ENCODE results near the gene TMEM231.

Gene TMEM231

DNA sequence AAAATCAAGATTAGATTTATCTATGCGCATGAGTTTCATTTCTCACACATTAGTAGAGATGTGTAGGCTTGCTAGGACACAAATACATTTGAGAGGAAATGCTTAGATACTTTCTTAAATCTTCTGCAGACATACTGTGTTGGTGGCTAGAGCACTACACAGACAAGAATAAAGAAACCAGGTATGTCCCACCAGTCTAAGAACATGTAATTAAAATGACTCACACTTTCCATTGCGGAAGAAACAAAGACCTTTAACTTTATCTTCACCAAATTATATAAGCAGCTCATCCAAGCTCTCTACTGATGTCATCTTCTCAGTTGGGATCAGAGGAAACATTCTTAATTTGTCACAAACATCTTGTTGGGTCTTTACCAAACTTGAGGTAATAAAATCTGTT lies 22.7 kb upstream of the TMEM231 start:
- DNase-seq: no peak
- peaks cover 10 to 45% (median 27%) of the 10 kb centered on the region in 4 experiments for H3K36me3 ChIP-seq (ENCODE audit: control insufficient read depth in 4 of 4, insufficient read depth in 4 of 4, low read length in 3 of 4)
- peaks cover 2 to 25% (median 10%) of the 10 kb centered on the region in 4 experiments for H3K4me1 ChIP-seq (ENCODE audit: control extremely low read depth in 1 of 4, control insufficient read depth in 4 of 4, insufficient read depth in 4 of 4, low read length in 3 of 4)
- ChIA-PET CTCF (interaction anchor here (0.7 to 1.5 kb wide), 3 partner anchors 14 to 28 kb away, joined by 3 read pairs; partner anchors contain the start of gene TMEM231), POLR2A (no interaction called here)
- no peak overlapping the region for H3K4me3 ChIP-seq (ENCODE audit: control insufficient read depth in 1 of 7, extremely low read depth in 1 of 7, insufficient read depth in 4 of 7, low read depth in 2 of 7, low read length in 6 of 7)
- H3K27ac ChIP-seq (ENCODE audit: insufficient read depth in 1 of 2, low read depth in 1 of 2, low read length in 2 of 2, poor library complexity in 1 of 2, severe bottlenecking in 2 of 2): no peak overlapping the region
- H3K9me3 ChIP-seq (ENCODE audit: control extremely low read depth in 1 of 5, control insufficient read depth in 4 of 5, insufficient read depth in 2 of 5, low read depth in 1 of 5, low read length in 4 of 5): no peaks in the 10 kb centered on the region
- no peaks in the 10 kb centered on the region for H3K27me3 ChIP-seq (replicated peaks in 2 of 5; ENCODE audit: control insufficient read depth in 4 of 5, insufficient read depth in 5 of 5, low read length in 4 of 5)
- WGBS (ENCODE audit: insufficient coverage): no CpG with 5 or more reads among the region's 2 CpGs

DNA sequence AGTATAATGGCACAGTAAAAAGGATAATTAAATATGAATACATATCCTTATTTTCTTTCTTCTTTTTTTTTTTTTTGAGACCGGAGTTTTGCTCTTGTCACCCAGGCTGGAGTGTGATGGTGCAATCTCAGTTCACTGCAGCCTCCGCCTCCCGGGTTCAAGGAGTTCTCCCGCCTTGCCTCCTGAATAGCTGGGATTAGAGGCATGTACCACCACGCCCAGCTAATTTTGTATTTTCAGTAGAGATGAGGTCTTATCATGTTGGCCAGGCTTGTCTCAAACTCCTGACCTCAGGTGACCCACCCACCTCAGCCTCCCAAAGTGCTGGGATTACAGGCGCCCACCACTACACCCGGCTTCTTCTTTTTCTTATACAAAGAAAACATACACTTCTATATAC lies 22.2 kb upstream of the TMEM231 start:
- DNase-seq: no peak
- POLR2A ChIA-PET: no interaction called here
- Histone ChIP-seq H3K27ac (ENCODE audit: insufficient read depth in 1 of 2, low read depth in 1 of 2, low read length in 2 of 2, poor library complexity in 1 of 2, severe bottlenecking in 2 of 2) (no peak overlapping the region), H3K4me3 (ENCODE audit: control insufficient read depth in 1 of 7, extremely low read depth in 1 of 7, insufficient read depth in 4 of 7, low read depth in 2 of 7, low read length in 6 of 7) (no peak overlapping the region), H3K4me1 (ENCODE audit: control extremely low read depth in 1 of 4, control insufficient read depth in 4 of 4, insufficient read depth in 4 of 4, low read length in 3 of 4) (peaks cover 2 to 29% (median 12%) of the 10 kb centered on the region in 4 experiments), H3K36me3 (ENCODE audit: control insufficient read depth in 4 of 4, insufficient read depth in 4 of 4, low read length in 3 of 4) (peaks cover 14 to 50% (median 30%) of the 10 kb centered on the region in 4 experiments), H3K27me3 (replicated peaks in 2 of 5; ENCODE audit: control insufficient read depth in 4 of 5, insufficient read depth in 5 of 5, low read length in 4 of 5) (no peaks in the 10 kb centered on the region), H3K9me3 (ENCODE audit: control extremely low read depth in 1 of 5, control insufficient read depth in 4 of 5, insufficient read depth in 2 of 5, low read depth in 1 of 5, low read length in 4 of 5) (no peaks in the 10 kb centered on the region)
- CTCF ChIA-PET: interaction anchor here (1.0 kb wide), 1 partner anchor 25 kb away, joined by 4 read pairs; no protein-coding TSS in a partner anchor
- no CpG with 5 or more reads among the region's 7 CpGs for WGBS (ENCODE audit: insufficient coverage)

DNA sequence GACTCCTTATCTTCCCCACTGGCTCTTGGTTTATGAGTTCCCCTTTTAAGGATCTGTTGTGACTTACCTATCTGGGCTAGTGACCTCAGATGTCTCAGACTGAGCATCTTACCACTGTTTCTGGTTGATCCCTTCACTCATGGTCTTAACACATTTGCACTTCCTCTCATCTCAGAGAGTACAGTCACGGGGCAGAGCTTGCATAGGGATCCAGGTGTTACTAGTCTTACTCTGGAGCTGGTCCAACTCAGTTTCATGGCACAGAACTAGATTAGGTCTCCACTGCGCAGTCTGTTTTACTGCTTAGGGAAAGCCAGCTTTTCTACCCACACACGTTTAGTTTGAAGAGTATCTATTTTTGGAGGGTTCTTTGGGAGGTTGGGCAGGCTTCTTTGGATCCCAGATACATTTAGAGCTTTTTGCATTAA lies 20.3 kb upstream of the TMEM231 start:
- H3K4me3 ChIP-seq (ENCODE audit: control insufficient read depth in 1 of 7, extremely low read depth in 1 of 7, insufficient read depth in 4 of 7, low read depth in 2 of 7, low read length in 6 of 7): no peak overlapping the region
- no peak for DNase-seq
- H3K4me1 ChIP-seq (ENCODE audit: control extremely low read depth in 1 of 4, control insufficient read depth in 4 of 4, insufficient read depth in 4 of 4, low read length in 3 of 4): peaks cover 2 to 39% (median 16%) of the 10 kb centered on the region in 4 experiments
- WGBS (ENCODE audit: insufficient coverage): 88% methylated on average over 3 of the region's 3 CpGs
- H3K27ac ChIP-seq (ENCODE audit: insufficient read depth in 1 of 2, low read depth in 1 of 2, low read length in 2 of 2, poor library complexity in 1 of 2, severe bottlenecking in 2 of 2): no peak overlapping the region
- CTCF ChIA-PET: interaction anchor here (1.8 kb wide), 1 partner anchor 11 kb away, joined by 4 read pairs; the partner anchor contains the start of gene GABARAPL2
- POLR2A ChIA-PET: no interaction called here
- H3K36me3 ChIP-seq (ENCODE audit: control insufficient read depth in 4 of 4, insufficient read depth in 4 of 4, low read length in 3 of 4): peaks cover 15 to 65% (median 38%) of the 10 kb centered on the region in 4 experiments
- no peaks in the 10 kb centered on the region for H3K9me3 ChIP-seq (ENCODE audit: control extremely low read depth in 1 of 5, control insufficient read depth in 4 of 5, insufficient read depth in 2 of 5, low read depth in 1 of 5, low read length in 4 of 5)
- H3K27me3 ChIP-seq (replicated peaks in 2 of 5; ENCODE audit: control insufficient read depth in 4 of 5, insufficient read depth in 5 of 5, low read length in 4 of 5): no peaks in the 10 kb centered on the region

DNA sequence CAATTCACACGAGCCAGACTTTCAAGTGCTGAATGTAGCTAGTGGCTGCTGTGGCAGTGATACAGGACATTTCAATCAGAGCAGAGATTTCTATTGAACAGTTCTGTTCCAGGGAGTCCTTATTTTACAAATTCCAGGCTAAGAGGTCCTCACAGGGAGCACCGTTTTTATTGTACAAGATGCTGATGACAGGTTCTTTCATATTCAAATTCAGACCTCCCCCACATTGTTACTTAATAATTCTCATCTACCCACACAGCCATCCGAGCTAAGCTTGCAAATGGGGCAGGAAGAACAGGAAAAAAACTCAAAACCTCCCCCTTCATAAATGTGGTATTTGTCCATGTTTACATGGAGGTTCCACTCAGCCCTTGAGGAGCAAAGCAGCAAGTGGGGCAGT lies 19.9 kb upstream of the TMEM231 start:
- Histone ChIP-seq H3K4me1 (ENCODE audit: control extremely low read depth in 1 of 4, control insufficient read depth in 4 of 4, insufficient read depth in 4 of 4, low read length in 3 of 4) (peaks cover 2 to 39% (median 16%) of the 10 kb centered on the region in 4 experiments), H3K27me3 (replicated peaks in 2 of 5; ENCODE audit: control insufficient read depth in 4 of 5, insufficient read depth in 5 of 5, low read length in 4 of 5) (no peaks in the 10 kb centered on the region), H3K27ac (ENCODE audit: insufficient read depth in 1 of 2, low read depth in 1 of 2, low read length in 2 of 2, poor library complexity in 1 of 2, severe bottlenecking in 2 of 2) (no peak overlapping the region), H3K36me3 (ENCODE audit: control insufficient read depth in 4 of 4, insufficient read depth in 4 of 4, low read length in 3 of 4) (peaks cover 15 to 70% (median 41%) of the 10 kb centered on the region in 4 experiments), H3K9me3 (ENCODE audit: control extremely low read depth in 1 of 5, control insufficient read depth in 4 of 5, insufficient read depth in 2 of 5, low read depth in 1 of 5, low read length in 4 of 5) (no peaks in the 10 kb centered on the region), H3K4me3 (ENCODE audit: control insufficient read depth in 1 of 7, extremely low read depth in 1 of 7, insufficient read depth in 4 of 7, low read depth in 2 of 7, low read length in 6 of 7) (no peak overlapping the region)
- WGBS (ENCODE audit: insufficient coverage): 90% methylated on average over 2 of the region's 3 CpGs
- ChIA-PET POLR2A (no interaction called here), CTCF (interaction anchor here (1.4 to 1.8 kb wide), 2 partner anchors 11 to 25 kb away, joined by 3 to 4 read pairs; partner anchors contain the start of gene GABARAPL2)
- DNase-seq: no peak

DNA sequence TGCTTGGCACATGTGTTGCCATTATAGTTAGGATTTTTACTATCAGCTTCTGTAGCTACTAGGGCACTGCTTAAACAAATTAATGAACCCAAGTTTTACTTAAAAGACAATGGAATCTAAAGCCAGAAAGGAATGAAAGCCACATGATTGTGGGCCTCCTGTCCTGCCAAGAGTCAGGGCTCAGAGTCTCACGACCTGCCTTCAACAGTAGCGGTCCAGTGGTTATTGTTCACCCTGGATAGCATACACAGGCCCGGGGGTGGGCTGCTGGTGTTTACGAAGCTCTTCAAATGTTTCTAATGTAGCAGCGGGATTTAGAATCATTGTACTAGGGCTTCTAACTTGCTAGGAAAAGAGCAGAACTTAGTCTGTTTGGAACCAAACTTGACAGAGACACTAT lies 17.9 kb upstream of the TMEM231 start:
- Histone ChIP-seq H3K27ac (ENCODE audit: insufficient read depth in 1 of 2, low read depth in 1 of 2, low read length in 2 of 2, poor library complexity in 1 of 2, severe bottlenecking in 2 of 2) (no peak overlapping the region), H3K4me1 (ENCODE audit: control extremely low read depth in 1 of 4, control insufficient read depth in 4 of 4, insufficient read depth in 4 of 4, low read length in 3 of 4) (peaks cover 0 to 27% (median 11%) of the 10 kb centered on the region in 4 experiments), H3K4me3 (ENCODE audit: control insufficient read depth in 1 of 7, extremely low read depth in 1 of 7, insufficient read depth in 4 of 7, low read depth in 2 of 7, low read length in 6 of 7) (peak overlapping the region in 1 of 7 experiments; percentile 19), H3K27me3 (replicated peaks in 2 of 5; ENCODE audit: control insufficient read depth in 4 of 5, insufficient read depth in 5 of 5, low read length in 4 of 5) (no peaks in the 10 kb centered on the region), H3K9me3 (ENCODE audit: control extremely low read depth in 1 of 5, control insufficient read depth in 4 of 5, insufficient read depth in 2 of 5, low read depth in 1 of 5, low read length in 4 of 5) (no peaks in the 10 kb centered on the region), H3K36me3 (ENCODE audit: control insufficient read depth in 4 of 4, insufficient read depth in 4 of 4, low read length in 3 of 4) (peaks cover 16 to 87% (median 52%) of the 10 kb centered on the region in 4 experiments)
- POLR2A ChIA-PET: no interaction called here
- CTCF ChIA-PET: interaction anchor here (1.2 to 1.3 kb wide), 2 partner anchors 68 to 109 kb away, joined by 3 to 5 read pairs; partner anchors contain the start of gene TMEM170A
- DNase-seq: no peak
- 92% methylated on average over 5 of the region's 5 CpGs for WGBS (ENCODE audit: insufficient coverage)

DNA sequence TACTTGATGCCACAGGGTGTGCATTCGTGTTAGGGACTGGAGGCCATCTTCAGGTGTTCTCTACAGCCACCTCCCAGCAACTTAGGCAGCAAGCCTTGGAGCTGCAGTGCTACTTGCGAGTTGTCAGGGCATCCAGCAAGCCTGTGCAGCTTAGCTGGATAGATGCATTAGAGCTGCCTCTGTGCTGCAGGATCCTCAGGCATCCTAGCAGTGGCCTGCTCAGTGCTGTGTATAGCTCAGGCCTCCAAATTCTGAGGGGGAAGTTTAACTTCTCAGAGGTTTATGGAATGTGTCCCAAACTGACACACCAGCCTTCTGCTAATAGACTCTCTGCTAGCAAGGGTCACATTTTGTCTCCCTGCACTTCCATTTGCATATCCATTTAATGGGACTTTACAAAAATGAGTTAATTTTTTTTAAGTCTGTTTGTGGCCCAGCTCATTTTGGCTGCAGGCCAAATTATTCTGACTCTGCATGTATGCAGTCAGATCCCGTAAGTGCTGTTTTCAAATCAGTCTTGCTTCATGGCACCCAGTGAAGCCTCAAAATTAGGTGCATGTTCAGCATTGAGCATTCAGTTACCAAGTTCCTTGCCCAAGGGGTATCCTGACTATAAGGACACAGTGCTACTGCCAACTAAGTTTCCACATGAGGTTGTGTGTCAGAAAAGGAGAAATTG lies 17.0 kb upstream of the TMEM231 start:
- 72% methylated on average over 3 of the region's 3 CpGs for WGBS (ENCODE audit: insufficient coverage)
- CTCF ChIA-PET: interaction anchor here (0.6 to 1.2 kb wide), 3 partner anchors 23 to 796 kb away, joined by 3 to 5 read pairs (median 4); partner anchors contain the start of gene TMEM170A
- Histone ChIP-seq H3K27me3 (replicated peaks in 2 of 5; ENCODE audit: control insufficient read depth in 4 of 5, insufficient read depth in 5 of 5, low read length in 4 of 5) (no peaks in the 10 kb centered on the region), H3K4me1 (ENCODE audit: control extremely low read depth in 1 of 4, control insufficient read depth in 4 of 4, insufficient read depth in 4 of 4, low read length in 3 of 4) (peaks cover 0 to 23% (median 11%) of the 10 kb centered on the region in 4 experiments), H3K9me3 (ENCODE audit: control extremely low read depth in 1 of 5, control insufficient read depth in 4 of 5, insufficient read depth in 2 of 5, low read depth in 1 of 5, low read length in 4 of 5) (no peaks in the 10 kb centered on the region), H3K36me3 (ENCODE audit: control insufficient read depth in 4 of 4, insufficient read depth in 4 of 4, low read length in 3 of 4) (peaks cover 15 to 87% (median 59%) of the 10 kb centered on the region in 4 experiments), H3K27ac (ENCODE audit: insufficient read depth in 1 of 2, low read depth in 1 of 2, low read length in 2 of 2, poor library complexity in 1 of 2, severe bottlenecking in 2 of 2) (no peak overlapping the region), H3K4me3 (ENCODE audit: control insufficient read depth in 1 of 7, extremely low read depth in 1 of 7, insufficient read depth in 4 of 7, low read depth in 2 of 7, low read length in 6 of 7) (no peak overlapping the region)
- DNase-seq: peak in 2 of 3 donors; percentile 37 to 44
- POLR2A ChIA-PET: no interaction called here

DNA sequence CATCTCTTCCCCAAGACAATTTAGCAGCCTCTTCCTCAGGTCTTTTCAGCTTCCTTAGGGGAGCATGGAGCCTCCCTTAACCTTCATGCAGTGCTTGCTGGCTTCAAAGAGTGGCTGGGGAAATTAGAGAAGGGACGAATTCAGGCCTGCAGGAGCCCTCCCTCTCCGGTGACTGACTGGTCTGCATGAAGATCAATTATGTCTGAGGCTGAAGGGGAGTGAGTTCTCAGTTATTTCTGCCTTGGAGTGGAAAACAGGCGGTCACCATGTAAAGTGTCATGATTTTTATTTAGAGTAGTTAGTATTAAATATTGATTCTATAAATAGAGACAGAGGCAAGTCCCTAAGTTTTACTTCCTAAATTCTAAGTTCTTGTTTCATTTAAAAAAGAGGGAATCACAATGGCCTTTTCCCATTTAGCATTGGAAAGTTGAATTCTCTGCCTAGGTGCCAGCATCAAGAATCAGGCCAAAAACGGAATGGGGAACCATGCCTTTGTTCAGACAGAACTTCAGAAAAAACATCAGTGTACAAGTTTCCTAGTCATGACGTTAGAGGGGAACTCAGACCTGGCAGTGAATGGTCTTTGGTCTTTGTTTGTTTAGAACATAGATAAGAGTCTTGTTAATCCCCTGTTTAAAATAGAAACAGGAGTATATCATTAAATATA lies 14.5 kb upstream of the TMEM231 start:
- CTCF ChIA-PET: no interaction called here
- Histone ChIP-seq H3K36me3 (ENCODE audit: control insufficient read depth in 4 of 4, insufficient read depth in 4 of 4, low read length in 3 of 4) (peaks cover 13 to 67% (median 46%) of the 10 kb centered on the region in 4 experiments), H3K27ac (ENCODE audit: insufficient read depth in 1 of 2, low read depth in 1 of 2, low read length in 2 of 2, poor library complexity in 1 of 2, severe bottlenecking in 2 of 2) (no peak overlapping the region), H3K4me1 (ENCODE audit: control extremely low read depth in 1 of 4, control insufficient read depth in 4 of 4, insufficient read depth in 4 of 4, low read length in 3 of 4) (peaks cover 4 to 35% (median 27%) of the 10 kb centered on the region in 4 experiments), H3K27me3 (replicated peaks in 2 of 5; ENCODE audit: control insufficient read depth in 4 of 5, insufficient read depth in 5 of 5, low read length in 4 of 5) (no peaks in the 10 kb centered on the region), H3K4me3 (ENCODE audit: control insufficient read depth in 1 of 7, extremely low read depth in 1 of 7, insufficient read depth in 4 of 7, low read depth in 2 of 7, low read length in 6 of 7) (no peak overlapping the region), H3K9me3 (ENCODE audit: control extremely low read depth in 1 of 5, control insufficient read depth in 4 of 5, insufficient read depth in 2 of 5, low read depth in 1 of 5, low read length in 4 of 5) (no peaks in the 10 kb centered on the region)
- no peak for DNase-seq
- POLR2A ChIA-PET: no interaction called here
- 83% methylated on average over 2 of the region's 5 CpGs for WGBS (ENCODE audit: insufficient coverage)

All from common myeloid progenitor, CD34-positive (primary cell).